DMS153 treated with DMSO at 0.1 percent for 48 hours (cell line): ENCODE data around the gene TPD52L1.

ENCODE experiments used
- DNase-seq: peaks from one replicate; lab custom pipeline; 2025; ENCODE audit not compliant: unreplicated experiment; lab: John Stamatoyannopoulos, UW

TPD52L1 gene

DNA sequence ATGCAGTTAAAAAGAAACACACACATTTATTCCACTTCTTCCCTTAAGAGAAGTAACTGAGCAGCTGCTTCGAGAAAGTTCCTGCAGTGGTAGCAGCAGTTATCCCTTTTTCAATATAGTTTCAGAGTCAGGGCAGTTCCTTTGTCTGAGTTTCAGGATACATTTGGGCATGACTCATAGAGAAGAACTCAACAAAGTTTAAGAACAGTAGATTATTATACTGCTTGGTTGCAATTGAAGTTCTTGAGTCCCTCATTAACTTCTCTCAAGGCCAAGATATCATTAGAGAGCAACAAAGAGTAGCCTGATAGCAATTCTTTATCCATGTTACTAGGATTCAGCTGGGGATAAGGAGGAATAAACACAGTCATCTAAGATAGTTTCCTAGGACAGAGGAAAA, 54.4 kb downstream of the TPD52L1 start:
- no peak for DNase-seq

DNA sequence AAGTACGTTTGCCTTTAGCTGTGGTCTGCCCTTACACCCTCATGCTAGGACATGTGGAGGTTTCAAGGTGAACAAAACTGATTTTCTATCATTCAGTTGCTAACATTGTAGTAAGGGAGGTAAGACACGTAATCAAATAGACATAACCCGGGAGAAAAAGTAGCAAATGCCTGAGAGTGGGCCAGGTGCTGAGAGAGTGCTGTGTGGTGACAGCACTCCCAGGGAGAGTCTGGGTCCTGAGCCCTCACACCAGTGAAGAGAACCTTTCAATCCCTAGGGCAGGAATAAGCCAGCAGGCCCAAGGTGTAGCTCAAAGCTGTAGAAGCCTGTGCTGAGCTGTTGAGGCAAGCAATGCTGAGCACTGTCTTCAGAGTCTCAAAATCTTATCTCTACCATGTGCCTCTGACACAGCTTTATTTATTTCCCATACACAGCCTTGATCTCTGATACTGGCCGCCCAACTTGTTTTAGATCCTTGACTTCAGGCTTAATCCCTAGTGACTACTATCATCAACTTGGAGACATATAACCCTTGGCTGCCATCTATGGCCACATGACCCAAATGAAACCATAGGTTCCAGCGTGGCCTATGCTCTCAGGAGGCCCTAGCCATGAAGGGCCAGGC, 55.2 kb downstream of the TPD52L1 start:
- DNase-seq: no peak

DNA sequence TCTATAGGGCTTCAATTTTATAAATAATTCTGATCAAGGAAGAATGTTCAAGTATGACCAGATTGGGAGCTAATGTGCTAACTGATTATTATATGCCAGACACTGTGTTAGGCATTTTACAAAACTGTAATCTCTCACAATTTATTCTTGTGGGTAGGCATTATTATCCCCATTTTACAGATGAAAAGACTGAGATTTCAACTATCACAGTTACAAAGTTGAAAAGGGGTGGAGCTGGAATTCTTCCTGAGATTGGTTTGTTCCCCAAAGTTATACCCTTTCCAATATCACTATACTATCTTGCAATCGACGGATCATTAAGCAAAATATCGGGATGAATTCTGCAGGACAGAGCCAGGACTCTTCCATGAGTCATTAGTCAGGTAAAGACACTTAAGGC, 57.1 kb downstream of the TPD52L1 start:
- no peak for DNase-seq

DNA sequence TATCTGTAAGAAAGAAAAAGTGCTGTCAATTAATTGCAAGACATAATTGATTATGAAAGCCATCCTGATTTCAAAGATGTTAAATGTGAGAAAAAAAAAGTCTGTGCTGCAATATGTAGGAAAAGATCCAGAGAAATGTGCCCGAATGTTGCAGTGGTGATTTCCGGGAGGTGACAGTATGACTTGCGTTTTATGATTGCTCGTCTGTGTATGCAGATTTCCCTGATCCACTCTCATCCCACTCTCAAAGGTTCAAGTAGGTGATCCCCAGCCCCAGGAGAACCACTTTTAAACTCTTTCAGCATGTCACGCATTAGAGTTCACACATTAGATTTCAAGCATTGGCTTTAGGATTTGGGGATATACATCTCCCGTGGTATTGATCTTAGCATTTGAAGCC, 57.8 kb downstream of the TPD52L1 start:
- no peak for DNase-seq

DNA sequence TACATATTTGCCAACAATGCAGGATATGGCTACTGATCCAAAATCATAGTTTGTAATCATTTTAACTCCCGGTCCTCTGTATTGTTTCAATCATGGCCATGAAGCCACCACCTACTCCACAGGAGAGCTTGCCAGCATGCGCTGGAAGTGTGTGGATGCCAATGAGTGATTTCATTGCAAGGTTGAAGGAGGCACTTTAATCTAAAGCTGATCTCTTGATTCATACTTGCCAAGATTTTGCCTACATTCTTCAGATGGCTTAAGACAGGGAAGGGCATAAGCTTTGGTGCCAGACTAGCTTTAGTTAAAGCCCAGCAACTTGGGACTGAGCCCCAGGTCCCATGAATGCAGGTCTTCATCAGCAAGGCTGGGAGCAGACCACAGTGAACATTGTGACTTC, 58.8 kb downstream of the TPD52L1 start:
- DNase-seq: no peak

DNA sequence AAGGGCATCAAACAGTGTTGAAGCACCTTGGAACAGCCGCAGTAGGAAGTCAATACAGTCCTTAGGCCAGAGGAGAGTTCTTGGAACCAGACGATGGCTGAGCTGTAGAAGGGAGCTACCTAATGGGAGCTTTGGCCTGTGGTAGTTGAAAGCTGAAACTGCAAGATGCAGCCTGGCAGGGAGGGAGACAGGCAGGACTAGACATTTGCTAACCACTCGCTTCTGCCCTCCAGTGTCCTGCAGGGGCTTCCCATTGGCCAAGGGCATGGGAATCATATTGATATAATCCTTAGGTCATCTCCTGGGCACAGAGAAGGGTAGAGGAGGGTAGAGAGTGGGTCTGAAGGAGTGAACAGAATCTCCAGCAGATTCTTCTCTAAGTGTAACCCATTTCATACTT, 60.4 kb downstream of the TPD52L1 start:
- DNase-seq: no peak

DNA sequence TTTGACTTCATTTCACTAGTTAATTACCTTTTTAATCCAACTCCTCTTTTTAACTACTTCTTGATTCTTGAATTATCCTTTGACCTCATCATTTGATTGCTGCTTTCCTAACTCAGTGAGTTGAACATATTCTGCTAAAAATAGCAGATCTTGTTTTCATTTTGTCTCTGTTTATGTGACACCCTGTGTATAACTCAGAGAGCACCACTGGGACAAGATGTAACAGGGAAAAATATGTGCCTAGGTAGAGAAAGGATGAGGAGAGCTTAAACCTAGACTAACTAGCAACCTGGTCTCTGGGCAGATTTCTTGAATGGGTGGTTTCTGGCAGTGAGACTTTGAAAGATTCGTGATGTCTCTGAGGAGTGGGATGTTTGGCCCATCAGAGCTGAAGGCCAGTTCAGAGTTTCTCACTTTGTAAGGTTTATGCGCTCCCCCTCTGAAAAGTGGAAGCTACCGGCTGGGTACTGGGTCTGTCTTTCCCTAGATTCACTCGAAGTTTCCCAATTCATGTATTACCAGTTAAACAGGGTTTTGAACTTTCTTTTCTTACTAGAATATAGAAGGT, 61.8 kb downstream of the TPD52L1 start:
- DNase-seq: no peak

DNA sequence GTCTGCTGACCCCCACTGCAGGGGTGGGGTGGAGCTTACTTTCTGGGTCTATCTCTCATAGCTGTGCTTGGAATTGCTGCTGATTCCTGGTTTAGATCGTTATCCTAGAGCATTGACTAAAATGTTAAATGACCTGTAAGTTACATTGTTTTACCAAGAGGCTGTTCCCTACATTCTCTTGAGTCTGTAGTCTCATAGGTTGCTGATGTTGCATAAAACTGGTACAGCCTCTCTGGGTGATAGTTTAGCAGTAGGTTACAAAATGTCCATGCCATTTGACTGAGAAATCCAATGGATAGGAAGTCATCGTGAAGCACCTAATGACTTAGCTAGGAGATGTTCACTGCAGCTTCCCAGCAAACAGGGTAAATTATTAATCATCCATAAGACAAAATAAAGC, 62.4 kb downstream of the TPD52L1 start:
- no peak for DNase-seq

DNA sequence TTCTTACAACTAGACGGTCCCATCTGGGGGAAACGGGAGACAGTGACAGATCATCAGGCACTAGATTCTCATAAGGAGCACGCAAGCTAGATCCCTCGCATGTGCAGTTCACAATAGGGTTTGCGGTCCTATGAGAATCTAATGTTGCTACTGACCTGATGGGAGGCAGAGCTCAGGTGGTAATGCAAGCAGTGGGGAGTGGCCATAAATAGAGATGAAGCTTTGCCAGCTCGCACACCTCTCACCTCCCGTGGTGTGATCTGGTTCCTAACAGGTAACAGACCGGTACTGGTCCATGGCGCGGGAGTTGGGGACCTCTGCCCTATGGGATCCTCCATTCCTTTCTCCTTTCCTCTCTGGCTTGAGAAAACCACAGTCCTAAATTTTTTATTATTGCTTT, 63.8 kb downstream of the TPD52L1 start:
- no peak for DNase-seq

DNA sequence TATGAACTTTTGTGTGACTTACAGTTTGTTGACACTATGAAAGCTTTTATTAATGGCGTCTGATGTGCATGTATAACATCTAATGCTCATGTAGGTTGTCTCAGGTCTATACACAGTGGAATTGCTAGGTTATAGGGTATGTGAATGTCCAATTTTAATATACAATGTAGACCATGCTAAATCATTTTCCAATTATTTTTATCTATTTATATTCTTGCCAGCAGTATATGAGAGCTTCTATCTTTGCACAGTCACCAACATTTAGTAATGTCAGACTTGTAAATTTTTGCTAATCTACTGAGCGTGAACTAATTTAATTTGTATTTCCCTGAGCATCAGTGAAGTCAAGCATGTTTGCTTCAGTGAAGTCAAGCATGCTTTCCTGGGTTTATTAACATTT, 64.4 kb downstream of the TPD52L1 start:
- DNase-seq: no peak

DNA sequence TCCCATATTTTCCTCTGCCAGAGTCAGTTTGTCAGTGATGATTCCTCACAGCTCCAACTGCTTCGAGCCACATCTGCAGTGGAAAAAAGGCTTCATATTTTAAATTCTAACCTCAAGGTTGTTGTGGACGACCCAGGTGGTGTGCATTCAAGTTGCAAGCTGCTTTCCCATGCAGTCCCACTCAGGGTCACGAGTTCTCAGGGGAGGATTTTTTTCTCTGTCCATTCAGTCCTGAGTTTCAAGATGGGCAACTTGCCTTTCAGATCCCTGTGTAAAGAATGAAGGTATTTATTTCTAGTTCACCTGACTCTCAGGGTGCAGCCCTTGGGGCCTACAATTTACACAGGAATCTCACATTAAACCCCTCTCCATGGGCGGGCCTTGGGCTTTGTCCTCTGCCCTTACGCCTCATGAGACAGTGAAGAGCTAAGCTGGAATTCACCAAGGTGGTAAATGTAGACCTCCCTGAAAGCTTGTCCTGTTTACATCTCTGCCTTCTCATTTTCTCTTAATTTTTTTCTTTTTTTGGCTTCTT, 65.9 kb downstream of the TPD52L1 start:
- DNase-seq: no peak

DNA sequence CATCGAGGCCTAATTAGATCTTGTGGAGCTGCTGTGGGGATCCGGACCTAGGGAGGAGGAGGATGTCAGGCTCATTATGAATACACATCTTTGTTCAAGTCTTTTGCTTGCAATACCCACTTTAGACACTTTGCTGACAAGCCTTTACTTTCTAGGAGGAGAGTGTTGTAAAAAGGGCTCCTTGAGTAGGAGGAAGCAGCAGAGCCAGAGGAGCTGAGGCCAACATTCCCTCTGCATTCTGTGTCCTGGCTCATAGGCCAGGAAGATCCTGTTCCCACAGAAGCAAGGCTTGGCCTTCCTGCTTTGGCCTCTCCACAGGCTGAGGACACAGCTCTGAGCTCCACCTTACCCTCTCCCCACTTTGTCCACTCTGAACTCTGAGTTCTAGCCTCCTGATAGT, 67.1 kb downstream of the TPD52L1 start:
- no peak for DNase-seq

DNA sequence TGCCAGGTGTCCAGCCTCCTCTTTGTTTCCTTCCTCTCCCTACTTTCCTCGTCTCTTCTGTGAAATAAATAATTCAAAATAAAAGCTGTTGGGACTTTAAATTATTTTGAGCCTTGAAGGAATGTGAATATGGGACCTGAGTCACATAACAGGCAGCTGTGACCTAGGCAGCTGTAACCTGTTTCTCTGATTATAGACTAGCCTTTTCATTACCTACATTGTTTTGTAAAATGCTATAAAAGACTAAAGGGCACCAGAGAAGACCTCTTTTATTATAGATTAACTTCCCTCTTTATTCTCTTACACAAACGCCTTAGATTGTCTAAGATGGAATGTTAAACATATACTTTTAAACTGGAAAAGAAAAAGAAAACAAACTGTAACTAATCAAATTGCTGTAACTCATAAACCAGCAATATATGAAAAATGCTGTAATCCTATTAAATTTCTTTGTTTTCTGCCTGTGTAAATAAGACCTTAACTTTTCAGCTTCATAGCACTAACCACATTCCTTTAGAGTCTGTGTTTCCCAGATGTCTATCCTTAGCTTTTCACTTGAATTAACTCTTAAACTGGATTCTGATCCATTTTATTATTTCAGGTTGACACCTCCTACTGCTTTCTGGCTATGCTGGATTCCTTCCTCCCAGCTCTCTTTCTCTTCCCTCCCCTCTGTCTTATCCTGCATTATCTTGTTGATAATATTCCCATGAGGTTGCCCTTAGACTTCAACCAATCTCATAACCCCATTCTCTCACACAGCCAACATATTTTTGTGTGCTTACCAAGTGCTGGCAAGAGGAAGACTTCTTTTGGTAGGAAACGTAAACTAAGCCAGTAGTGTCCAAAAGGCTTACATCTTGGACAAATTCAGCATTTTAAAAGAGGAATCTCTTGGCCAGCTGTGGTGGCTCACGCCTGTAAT, 69.2 kb downstream of the TPD52L1 start:
- no peak for DNase-seq

DNA sequence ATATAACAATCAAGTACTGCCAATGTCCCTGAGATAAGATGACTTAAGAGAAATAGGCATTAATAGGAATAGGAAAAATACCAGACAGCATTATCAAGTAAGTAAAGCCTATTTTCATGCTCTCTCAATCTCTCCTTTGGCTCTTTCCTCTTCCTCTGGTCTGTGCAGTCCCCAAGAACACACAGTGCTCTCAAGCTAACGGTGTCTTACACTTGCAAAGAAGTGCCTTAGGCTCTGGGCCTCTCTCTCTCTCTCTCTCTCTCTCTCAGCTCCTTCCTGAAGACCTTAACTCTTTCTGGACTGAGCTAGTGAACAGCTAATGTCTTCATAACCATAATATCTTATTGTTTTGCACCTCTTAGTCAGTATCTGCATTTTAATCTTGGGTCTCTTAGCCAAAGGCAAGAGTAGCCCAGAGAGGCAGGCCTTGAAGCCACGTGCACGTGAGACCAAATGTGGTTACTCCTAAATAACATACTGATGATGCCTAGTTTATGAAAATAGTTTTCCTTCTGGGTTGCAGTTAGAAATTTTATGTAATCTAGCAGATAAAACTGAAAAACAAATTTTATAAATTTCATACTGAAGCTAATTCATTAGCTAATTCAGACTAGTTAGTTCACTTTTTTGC, 70.8 kb downstream of the TPD52L1 start:
- no peak for DNase-seq

DNA sequence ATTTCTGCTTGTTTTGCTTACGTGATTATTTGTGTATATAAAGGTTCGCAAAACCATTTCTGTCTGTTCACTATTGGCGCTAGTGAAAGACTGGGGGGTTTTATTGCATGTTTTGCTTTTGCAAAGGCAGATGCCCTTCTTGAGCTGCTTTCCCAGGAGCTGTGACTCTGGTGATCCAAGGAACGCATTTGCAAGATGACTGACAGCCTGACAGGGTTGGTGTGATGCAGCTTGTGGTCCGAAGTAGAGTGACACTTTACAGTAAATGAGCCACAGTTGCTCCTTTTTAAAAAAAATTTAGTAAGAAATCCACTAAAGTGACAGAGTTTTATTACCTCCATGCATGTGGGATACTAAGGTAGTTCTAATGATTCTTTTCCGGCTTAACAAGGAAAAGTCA, 73.7 kb downstream of the TPD52L1 start:
- DNase-seq: no peak

DNA sequence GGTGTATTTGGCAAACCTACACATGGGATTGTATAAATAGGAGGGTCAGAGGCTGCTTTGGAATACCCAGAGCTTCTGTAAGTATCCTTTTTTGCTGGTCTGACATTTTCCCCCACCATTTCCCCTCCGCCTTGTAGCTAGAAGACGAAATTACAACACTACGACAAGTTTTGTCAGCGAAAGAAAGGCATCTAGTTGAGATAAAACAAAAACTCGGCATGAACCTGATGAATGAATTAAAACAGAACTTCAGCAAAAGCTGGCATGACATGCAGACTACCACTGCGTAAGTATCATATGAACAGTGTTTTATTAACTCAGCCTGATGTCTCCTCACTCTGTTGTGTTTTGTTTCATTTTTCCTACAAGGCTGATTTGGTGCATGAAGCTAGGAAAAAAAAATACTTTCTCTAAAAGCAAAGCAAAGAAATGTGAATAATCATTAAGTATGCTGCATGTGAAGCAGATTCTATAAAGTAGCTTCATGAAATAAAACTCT, 75.5 kb downstream of the TPD52L1 start:
- no peak for DNase-seq

DNA sequence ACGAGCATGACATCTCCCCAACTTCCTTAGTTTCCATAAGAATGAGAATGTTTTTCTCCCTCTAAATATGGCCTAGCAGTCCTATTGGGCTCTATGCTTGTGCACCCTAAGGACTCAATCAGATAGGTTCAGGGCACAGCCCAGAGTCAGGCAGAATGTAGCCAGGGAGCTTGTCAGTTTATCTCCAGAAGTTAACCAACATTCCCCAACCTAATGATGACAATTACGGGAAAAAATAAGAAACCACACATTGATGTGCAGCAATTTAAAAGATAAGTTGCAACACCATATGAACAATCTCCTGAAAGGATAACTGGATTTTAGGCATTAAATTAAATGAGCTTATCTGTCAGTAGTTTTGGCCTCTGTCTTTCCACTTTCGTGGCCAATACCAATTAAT, 77.1 kb downstream of the TPD52L1 start:
- DNase-seq: no peak

DNA sequence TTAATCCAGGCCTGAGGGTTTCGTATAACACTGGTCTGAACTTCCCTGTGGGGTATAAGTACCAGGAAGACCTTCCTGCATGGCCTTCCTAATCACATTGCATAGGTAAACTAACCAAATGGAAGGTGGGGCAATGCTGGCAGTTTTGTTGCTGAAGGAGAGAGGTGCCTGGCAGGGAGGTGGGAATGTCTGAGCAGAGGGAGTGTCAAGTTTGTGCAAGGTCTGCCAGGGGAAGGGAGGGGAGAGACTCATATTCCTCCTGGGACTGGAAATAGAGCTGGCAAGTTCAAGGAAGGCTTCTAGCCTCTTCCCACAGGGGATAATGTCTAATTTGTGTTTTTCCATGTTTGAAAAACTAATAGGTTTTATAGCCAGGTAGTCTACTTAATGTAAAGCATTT, 77.6 kb downstream of the TPD52L1 start:
- no peak for DNase-seq

DNA sequence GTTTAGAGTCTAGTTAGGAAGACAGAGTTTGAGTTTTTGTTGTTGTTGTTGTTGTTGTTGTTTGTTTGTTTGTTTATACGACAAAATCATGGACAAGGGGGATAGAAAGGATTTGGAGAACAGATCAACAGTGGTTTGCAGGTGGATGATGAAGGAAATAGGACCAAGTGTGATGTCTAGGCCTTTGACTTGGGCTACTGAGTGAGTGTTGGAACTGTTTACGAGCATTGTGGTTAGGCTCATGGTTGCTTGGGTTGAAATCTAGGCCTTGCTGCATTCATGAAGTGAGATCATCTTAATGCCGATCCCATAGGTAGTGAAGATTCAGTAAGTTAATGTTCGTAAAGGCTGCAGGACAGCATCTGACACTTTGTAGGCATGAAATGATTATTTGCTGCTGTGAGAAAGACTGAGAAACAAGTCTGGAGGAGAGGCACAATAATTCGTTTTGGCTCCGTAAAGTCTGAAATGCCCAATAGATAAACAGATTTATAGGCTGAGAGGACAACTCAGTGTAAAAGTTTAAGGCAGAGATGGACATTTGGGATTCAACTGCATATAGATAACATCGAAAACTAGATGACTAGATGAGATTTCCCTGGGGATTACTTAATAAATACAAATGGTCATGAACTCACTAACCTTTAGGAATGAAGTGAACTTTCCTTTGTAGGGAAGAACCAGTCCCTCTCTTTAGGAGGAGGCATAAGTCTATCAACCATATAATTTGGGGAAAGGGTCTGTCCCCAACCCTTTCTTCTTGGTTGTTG, 78.2 kb downstream of the TPD52L1 start:
- DNase-seq: no peak

DNA sequence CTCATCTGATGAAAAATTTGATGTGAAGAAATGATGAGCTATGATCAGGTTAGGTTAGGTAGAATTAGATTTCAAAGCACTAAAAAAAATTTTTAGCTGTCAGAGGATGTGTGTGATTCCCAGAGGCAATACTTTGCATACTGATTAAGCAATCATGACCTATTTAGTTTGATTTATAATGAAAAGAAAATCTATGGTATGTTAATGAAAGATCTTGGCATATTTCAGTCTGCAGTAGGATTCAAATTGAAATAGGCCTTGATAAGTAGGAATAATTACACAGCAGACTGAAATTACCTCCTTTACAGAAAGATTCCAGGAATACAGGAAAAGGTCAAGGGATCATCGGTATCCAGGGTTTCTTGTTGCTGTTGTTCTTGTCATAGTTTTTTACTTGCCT, 78.9 kb downstream of the TPD52L1 start:
- DNase-seq: no peak

DNA sequence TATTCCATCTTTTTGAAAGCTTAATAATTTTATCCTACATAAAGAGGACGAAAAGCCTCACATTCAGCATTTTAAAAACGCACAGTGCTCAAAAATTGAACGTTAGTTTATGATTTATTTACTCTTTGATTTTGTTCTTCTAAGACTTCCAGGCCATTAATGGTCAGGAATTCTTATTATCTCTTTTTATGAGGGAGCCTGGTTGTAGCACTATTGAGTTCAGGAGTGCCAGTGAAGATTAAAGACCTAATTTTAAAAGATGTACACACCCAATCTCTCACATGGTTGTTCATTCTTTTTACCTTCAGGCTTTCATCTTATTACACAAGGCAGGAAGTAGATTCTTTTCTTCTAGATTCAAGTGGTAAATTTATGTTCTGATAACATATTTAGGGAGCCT, 79.6 kb downstream of the TPD52L1 start:
- DNase-seq: no peak
